Right hindlimb (tissue), 1 donor: Measurements from ENCODE around the gene KRTAP4-8.
"Not testable (repeated sequence)": the region's sequence is repeated elsewhere in the genome, so short reads cannot be mapped to it uniquely, and the experiment has no call there.

ENCODE experiments used
- DNase-seq: peaks from one replicate; pipeline ENCODE4 v3.0.0-alpha.2; 2018

Gene KRTAP4-8

GRCh38 chr17:41064301-41064700 is 33.6 kb downstream of the KRTAP4-8 start:
- no peak for DNase-seq

DNA sequence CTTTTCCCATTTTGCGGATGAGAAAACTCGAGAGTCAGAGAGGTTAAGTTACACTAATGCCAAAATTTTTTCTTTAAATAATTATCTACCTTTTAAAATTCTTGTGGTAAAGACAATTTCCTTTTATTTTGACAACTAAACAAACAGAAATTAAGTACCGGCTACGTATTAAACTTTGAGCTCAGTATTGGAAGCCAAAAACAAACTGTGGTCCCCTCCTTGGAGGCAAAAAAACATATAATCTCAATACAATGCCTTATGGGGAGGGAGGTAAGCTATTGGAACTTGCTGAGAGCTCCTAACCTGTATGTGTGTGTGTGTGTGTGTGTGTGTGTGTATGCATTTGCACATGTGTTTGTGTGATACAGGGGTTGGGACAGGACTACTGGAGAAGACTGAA is 34.5 kb downstream of the KRTAP4-8 start:
- no peak for DNase-seq

- DNase-seq: no peak
Observed at GRCh38 chr17:41061964-41062363, 36.0 kb downstream of the KRTAP4-8 start.

- no peak for DNase-seq
Observed at GRCh38 chr17:41060052-41060604, 37.8 kb downstream of the KRTAP4-8 start, which contains the start of gene KRTAP2-3. Gene KRTAP2-3, minus strand, starts transcription at chr17:41060114. Its CDS starts 64 bp downstream, at chr17:41060050.

- not testable (repeated sequence) for DNase-seq
Observed at GRCh38 chr17:41059276-41060051, 38.5 kb downstream of the KRTAP4-8 start.

- no peak for DNase-seq
Observed at GRCh38 chr17:41058741-41059140, 39.2 kb downstream of the KRTAP4-8 start.

DNA sequence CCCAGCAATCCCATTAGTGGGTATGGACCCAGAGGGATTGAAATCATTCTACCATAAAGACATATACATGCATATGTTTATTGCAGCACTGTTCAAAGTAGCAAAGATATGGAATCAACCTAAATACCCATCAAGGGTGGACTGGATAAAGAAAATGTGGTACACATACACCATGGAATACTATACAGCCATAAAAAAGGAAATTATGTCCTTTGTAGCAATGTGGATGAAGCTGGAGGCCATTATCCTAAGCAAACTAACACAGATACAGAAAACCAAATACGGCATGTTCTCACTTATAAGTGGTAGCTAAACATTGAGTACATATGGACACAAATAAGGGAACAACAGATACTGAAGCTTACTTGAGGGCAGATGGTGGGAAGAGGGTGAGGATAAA is 40.4 kb downstream of the KRTAP4-8 start:
- DNase-seq: no peak

- DNase-seq: not testable (repeated sequence)
Observed at GRCh38 chr17:41055130-41055529, 42.8 kb downstream of the KRTAP4-8 start, which contains the start of gene KRTAP2-2. Gene KRTAP2-2, minus strand, starts transcription at chr17:41055230. Its CDS starts 19 bp downstream, at chr17:41055211.

DNA sequence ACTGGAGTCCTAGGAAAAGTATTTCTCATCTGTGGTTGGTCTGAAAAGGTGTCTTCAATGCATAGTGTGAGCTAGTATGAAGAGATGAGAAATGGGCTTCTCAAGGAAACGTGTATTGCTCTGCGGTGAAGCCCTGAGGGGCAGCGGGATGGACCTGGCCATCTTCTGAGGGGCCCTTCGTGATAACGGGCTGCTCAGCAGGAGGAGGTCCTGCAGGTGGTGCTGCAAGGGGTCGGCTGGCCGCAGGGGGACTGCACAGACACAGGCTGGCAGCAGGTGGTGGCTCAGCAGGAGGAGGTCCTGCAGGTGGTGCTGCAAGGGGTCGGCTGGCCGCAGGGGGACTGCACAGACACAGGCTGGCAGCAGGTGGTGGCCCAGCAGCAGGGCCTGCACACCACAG is 43.4 kb downstream of the KRTAP4-8 start:
- not testable (repeated sequence) for DNase-seq

DNA sequence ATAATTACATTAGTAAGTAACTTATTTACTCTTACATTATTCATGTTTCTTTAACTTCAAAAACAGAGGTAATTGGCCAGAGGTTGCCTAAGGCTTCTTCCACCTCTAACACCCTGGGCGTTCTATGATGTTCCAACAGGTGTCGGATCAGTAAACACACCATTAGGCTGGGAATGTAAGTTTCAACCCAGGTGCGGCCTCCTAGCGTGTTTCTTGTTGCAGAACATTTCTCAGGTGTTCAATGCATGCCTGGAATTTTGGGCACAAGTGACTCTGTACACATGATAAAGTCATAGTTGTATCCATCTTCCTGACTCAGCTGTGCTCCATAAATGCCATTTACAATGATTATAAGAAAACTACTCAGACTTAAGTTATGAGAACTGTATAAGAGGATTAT is 43.9 kb downstream of the KRTAP4-8 start:
- DNase-seq: no peak

DNA sequence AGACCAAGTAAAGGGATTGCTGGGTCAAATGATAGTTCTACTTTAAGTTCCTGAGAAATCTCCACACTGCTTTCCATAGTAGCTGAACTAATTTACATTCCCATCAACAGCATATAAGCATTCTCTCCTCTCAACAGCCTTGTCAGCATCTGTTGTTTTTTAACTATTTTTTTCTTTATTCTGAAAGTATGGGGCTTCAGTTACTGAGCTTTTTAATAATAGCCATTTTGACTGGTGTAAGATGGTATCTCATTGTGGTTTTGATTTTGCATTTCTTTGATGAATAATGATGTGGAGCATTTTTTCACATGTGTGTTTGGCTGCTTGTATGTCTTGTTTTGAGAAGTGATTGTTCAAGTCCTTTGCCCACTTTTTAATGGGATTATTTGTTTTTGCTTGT is 45.4 kb downstream of the KRTAP4-8 start:
- DNase-seq: no peak

GRCh38 chr17:41049110-41049509 is 48.8 kb downstream of the KRTAP4-8 start:
- no peak for DNase-seq

GRCh38 chr17:41048441-41048840 is 49.5 kb downstream of the KRTAP4-8 start:
- no peak for DNase-seq
